DND-41 (cell line): ENCODE data around the gene C1orf52.

Experiments
- ATAC-seq: fragments of 200-7000 bp; cut with Tn5 transposase; 3 replicates; pipeline ENCODE4 v1.9.1; 2021; ENCODE audit warnings: low read depth; ENCODE audit not compliant: insufficient read depth
- DNase-seq: peaks from one replicate; pipeline ENCODE4 v3.0.0-alpha.2; 2020
- H2AFZ ChIP-seq: 2 replicates; pipeline ENCODE4 v1.6.0; 2012; ENCODE audit warnings: low read depth, low read length
- H3K27ac ChIP-seq: 2 replicates; pipeline ENCODE4 v1.5.1; 2012; ENCODE audit warnings: low read length, inconsistent platforms
- H3K27me3 ChIP-seq: fragments of 200-600 bp; sonication (generic); 2 replicates; pipeline ENCODE4 v1.6.0; 2012; ENCODE audit warnings: low read length, mild to moderate bottlenecking, inconsistent platforms; ENCODE audit not compliant: insufficient read depth, poor library complexity
- H3K36me3 ChIP-seq: 2 replicates; pipeline ENCODE4 v1.5.1; 2012; ENCODE audit warnings: low read length, inconsistent platforms; ENCODE audit not compliant: insufficient read depth
- H3K4me1 ChIP-seq: 2 replicates; pipeline ENCODE4 v1.5.1; 2012; ENCODE audit warnings: mild to moderate bottlenecking, low read length; ENCODE audit not compliant: insufficient read depth
- H3K4me2 ChIP-seq: 2 replicates; pipeline ENCODE4 v1.6.0; 2012; ENCODE audit warnings: mild to moderate bottlenecking, moderate library complexity, low read length, inconsistent platforms; ENCODE audit not compliant: insufficient read depth
- H3K4me3 ChIP-seq, 2 experiments: fragments of 200-600 bp in 1 of 2; shearing (Covaris generic) in 1 of 2; 2 replicates each; pipeline ENCODE4 v1.5.1; 2012 to 2016; ENCODE audit warnings: inconsistent platforms in 2 of 2, low read length in 2 of 2, mild to moderate bottlenecking in 2 of 2, low read depth in 1 of 2, moderate library complexity in 1 of 2
- H3K79me2 ChIP-seq: 2 replicates; pipeline ENCODE4 v1.6.0; 2012; ENCODE audit warnings: low read length, inconsistent platforms; ENCODE audit not compliant: insufficient read depth
- H3K9ac ChIP-seq: 2 replicates; pipeline ENCODE4 v1.6.0; 2012; ENCODE audit warnings: low read depth, mild to moderate bottlenecking, inconsistent platforms, low read length, moderate library complexity
- H3K9me3 ChIP-seq: 2 replicates; pipeline ENCODE4 v1.5.1; 2012; ENCODE audit warnings: low read length, moderate library complexity, mild to moderate bottlenecking, inconsistent platforms; ENCODE audit not compliant: insufficient read depth, severe bottlenecking
- H4K20me1 ChIP-seq: 2 replicates; pipeline ENCODE4 v1.6.0; 2012; ENCODE audit warnings: low read length; ENCODE audit not compliant: insufficient read depth
- EZH2 ChIP-seq: IDR thresholded peaks from 3 replicates; pipeline ENCODE4 v1.6.1; 2012; ENCODE audit warnings: borderline replicate concordance, low read depth, mild to moderate bottlenecking, moderate library complexity, low read length, inconsistent platforms; ENCODE audit not compliant: severe bottlenecking
- TF ChIP-seq, protein P1 (sequence below): IDR thresholded peaks from 2 replicates; pipeline ENCODE4 v1.5.1; 2012; ENCODE audit warnings: borderline replicate concordance, low read length, moderate library complexity, mild to moderate bottlenecking; ENCODE audit not compliant: poor library complexity, severe bottlenecking; ENCODE audit errors: extremely low read depth

The C1orf52 gene

GRCh38 chr1:85273397-85273796, 13.9 kb upstream of the C1orf52 start:
- no peak overlapping the region for H3K9ac ChIP-seq
- H3K79me2 ChIP-seq, result peaks cover 63% of the 10 kb centered on the region
- H3K36me3 ChIP-seq, result peaks cover 32% of the 10 kb centered on the region
- ATAC-seq (no peak), DNase-seq (no peak)
- H3K27me3 ChIP-seq, result no peaks in the 10 kb centered on the region
- no peak overlapping the region for H2AFZ ChIP-seq
- H3K9me3 ChIP-seq, result no peaks in the 10 kb centered on the region
- no peak overlapping the region for H3K27ac ChIP-seq
- H3K4me3 ChIP-seq, result no peak overlapping the region
- peaks cover 3% of the 10 kb centered on the region; the same call in 1 of the 2 replicates for H4K20me1 ChIP-seq
- H3K4me2 ChIP-seq, result peak overlapping the region; percentile 35; the same call in 1 of the 2 replicates
- peaks cover 40% of the 10 kb centered on the region for H3K4me1 ChIP-seq
- TF ChIP-seq, protein P1, sequence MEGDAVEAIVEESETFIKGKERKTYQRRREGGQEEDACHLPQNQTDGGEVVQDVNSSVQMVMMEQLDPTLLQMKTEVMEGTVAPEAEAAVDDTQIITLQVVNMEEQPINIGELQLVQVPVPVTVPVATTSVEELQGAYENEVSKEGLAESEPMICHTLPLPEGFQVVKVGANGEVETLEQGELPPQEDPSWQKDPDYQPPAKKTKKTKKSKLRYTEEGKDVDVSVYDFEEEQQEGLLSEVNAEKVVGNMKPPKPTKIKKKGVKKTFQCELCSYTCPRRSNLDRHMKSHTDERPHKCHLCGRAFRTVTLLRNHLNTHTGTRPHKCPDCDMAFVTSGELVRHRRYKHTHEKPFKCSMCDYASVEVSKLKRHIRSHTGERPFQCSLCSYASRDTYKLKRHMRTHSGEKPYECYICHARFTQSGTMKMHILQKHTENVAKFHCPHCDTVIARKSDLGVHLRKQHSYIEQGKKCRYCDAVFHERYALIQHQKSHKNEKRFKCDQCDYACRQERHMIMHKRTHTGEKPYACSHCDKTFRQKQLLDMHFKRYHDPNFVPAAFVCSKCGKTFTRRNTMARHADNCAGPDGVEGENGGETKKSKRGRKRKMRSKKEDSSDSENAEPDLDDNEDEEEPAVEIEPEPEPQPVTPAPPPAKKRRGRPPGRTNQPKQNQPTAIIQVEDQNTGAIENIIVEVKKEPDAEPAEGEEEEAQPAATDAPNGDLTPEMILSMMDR, result no peak
- TF ChIP-seq EZH2, result no peak

- H3K9ac ChIP-seq, result no peak overlapping the region
- ATAC-seq, result no peak
- peaks cover 61% of the 10 kb centered on the region for H3K36me3 ChIP-seq
- no peak overlapping the region for H3K27ac ChIP-seq
- peaks cover 40% of the 10 kb centered on the region for H3K79me2 ChIP-seq
- H3K4me3 ChIP-seq, result no peak overlapping the region
- H3K4me2 ChIP-seq, result no peak overlapping the region
- peaks cover 15% of the 10 kb centered on the region for H3K4me1 ChIP-seq
- no peaks in the 10 kb centered on the region for H3K27me3 ChIP-seq
- DNase-seq, result no peak
- TF ChIP-seq EZH2, result no peak
- TF ChIP-seq, protein P1, result no peak
- no peak overlapping the region for H2AFZ ChIP-seq
- H4K20me1 ChIP-seq, result no peaks in the 10 kb centered on the region; the same call in 1 of the 2 replicates
- no peaks in the 10 kb centered on the region for H3K9me3 ChIP-seq
Measured at GRCh38 chr1:85268801-85269585, 9.5 kb upstream of the C1orf52 start.

DNA sequence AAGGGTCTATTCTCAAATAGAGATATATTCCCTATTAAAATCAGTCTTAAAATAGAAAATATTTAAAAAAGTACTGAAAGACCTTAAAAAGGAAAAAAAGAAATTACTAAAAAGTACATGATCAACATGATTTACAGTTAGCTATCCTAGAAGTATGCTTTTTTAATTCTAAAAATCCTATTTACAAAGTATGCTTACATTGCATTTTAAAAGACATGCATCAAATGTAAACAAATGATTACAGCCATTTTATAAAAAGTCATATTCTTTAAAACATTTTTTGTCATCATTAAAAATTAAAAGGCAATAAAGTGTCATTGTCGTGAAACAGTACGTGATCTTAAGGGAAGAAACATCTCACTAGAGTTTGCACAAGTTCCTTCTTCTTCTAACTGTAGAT, 7.9 kb upstream of the C1orf52 start:
- H3K27me3 ChIP-seq, result no peaks in the 10 kb centered on the region
- TF ChIP-seq EZH2, result no peak
- TF ChIP-seq, protein P1, result no peak
- DNase-seq (no peak), ATAC-seq (no peak)
- peaks cover 24% of the 10 kb centered on the region for H3K79me2 ChIP-seq
- no peaks in the 10 kb centered on the region for H4K20me1 ChIP-seq
- no peak overlapping the region for H3K4me2 ChIP-seq
- no peak overlapping the region for H3K4me3 ChIP-seq
- H3K27ac ChIP-seq, result no peak overlapping the region
- H3K9ac ChIP-seq, result no peak overlapping the region
- H3K36me3 ChIP-seq, result peaks cover 58% of the 10 kb centered on the region
- 0 out of 2 replicates have a peak, but pooled peaks cover 3% of the 10 kb centered on the region for H3K4me1 ChIP-seq
- H3K9me3 ChIP-seq, result no peaks in the 10 kb centered on the region
- no peak overlapping the region for H2AFZ ChIP-seq
